Progenitor cell of endocrine pancreas (in vitro differentiated cells): ENCODE data around the gene VSTM2B. TPM values are rescaled to one million over a fixed set of nuclear protein-coding genes. Genes with fewer than 3 reads are reported as not detected.

Experiments used
- DNase-seq: peaks from one replicate; pipeline ENCODE4 v3.0.0; 2021; ENCODE audit warnings: low spot score; ENCODE audit not compliant: unreplicated experiment
- H3K27ac Mint-ChIP-seq: 2 replicates; pipeline ENCODE4 v1.8.0; 2021; ENCODE audit warnings: mild to moderate bottlenecking, moderate library complexity, mixed read lengths
- H3K27me3 Mint-ChIP-seq: 2 replicates; pipeline ENCODE4 v1.8.0; 2021; ENCODE audit warnings: mixed read lengths
- H3K36me3 Mint-ChIP-seq: 2 replicates; pipeline ENCODE4 v1.8.0; 2022; ENCODE audit warnings: mixed read lengths; ENCODE audit not compliant: insufficient read depth
- H3K4me1 Mint-ChIP-seq: 2 replicates; pipeline ENCODE4 v1.8.0; 2021; ENCODE audit warnings: low read depth, mixed read lengths
- H3K4me3 Mint-ChIP-seq: 2 replicates; pipeline ENCODE4 v1.8.0; 2021; ENCODE audit warnings: low read depth, mild to moderate bottlenecking, moderate library complexity, mixed read lengths
- H3K9me3 Mint-ChIP-seq: 2 replicates; pipeline ENCODE4 v1.8.0; 2021; ENCODE audit warnings: low read depth, mixed read lengths
- CTCF ChIP-seq: fragments of 200-600 bp; sonication (generic); IDR thresholded peaks from one replicate; pipeline ENCODE4 v1.5.0; 2021; ENCODE audit warnings: antibody characterized with exemption, mild to moderate bottlenecking; ENCODE audit not compliant: unreplicated experiment
- total RNA-seq: library from RNA; stranded (reverse); gene quantifications from 2 replicates; pipeline ENCODE4 v1.2.1, GENCODE V29; 2021

The VSTM2B gene
- total RNA-seq, 1 donor from 2014 or later: not detected

GRCh38 chr19:29576761-29577648 lies 51.2 kb downstream of the VSTM2B start:
- Mint-ChIP-seq H3K4me1 (no peaks in the 10 kb centered on the region), H3K27ac (no peak overlapping the region), H3K4me3 (no peak overlapping the region), H3K36me3 (no peaks in the 10 kb centered on the region), H3K9me3 (no peaks in the 10 kb centered on the region), H3K27me3 (peaks cover 73% of the 10 kb centered on the region)
- no peak for DNase-seq
- TF ChIP-seq CTCF: no peak

- DNase-seq: no peak
- Mint-ChIP-seq H3K27me3 (peaks cover 70% of the 10 kb centered on the region), H3K4me1 (no peaks in the 10 kb centered on the region), H3K4me3 (no peak overlapping the region), H3K27ac (no peak overlapping the region), H3K36me3 (no peaks in the 10 kb centered on the region), H3K9me3 (no peaks in the 10 kb centered on the region)
- TF ChIP-seq CTCF: no peak
Observed at GRCh38 chr19:29577649-29577963, 51.8 kb downstream of the VSTM2B start.

DNA sequence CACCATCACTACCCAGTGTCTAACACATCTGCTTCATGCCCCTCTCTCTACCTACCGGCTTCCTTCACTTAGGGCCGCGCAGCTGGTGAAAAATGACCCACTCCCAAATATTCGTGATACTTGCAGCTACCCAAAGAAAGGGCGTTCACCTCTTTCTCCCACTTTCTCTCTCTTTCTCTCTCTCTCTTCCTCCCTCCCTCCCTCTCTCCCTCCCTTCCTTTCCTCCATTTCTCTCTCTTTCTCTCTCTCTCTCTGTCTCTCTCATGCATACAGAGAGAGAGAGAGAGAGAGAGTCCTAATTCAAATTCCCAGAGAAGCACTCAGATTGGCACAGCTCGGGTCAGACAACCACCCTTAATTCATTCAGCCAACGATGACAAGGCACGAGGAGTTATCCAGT lies 52.6 kb downstream of the VSTM2B start:
- no peaks in the 10 kb centered on the region for H3K4me1 Mint-ChIP-seq

DNA sequence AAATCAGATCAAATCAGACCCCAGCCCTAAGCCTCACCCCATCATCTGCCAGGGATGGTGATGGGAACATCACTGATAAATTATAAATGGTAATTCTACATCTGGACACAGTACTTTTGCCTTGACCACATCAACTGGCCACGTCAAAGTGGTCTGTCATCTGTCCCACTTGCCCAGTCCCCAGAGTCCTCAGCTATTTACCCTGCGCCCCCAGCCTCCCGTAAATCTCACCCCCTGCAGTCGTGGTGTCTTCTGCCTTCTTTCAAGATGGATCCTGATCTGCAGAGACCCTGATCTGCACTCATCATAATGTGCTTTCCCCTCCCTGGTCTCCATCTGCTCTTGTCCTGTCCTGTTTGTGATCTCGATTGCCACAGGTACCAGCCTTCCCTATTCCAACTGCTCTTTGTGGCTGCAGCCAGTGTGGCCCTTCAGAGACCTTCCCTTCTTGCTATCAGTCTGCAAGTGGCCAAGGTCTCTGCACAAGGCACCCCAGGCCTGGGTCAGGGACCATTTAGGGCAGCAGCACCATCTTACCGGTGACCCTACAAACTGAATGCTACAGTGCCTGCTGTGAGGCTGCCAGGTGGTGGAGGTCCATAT lies 53.6 kb downstream of the VSTM2B start:
- Mint-ChIP-seq H3K27me3 (peaks cover 71% of the 10 kb centered on the region), H3K27ac (no peak overlapping the region), H3K9me3 (no peaks in the 10 kb centered on the region), H3K4me3 (no peak overlapping the region), H3K4me1 (no peaks in the 10 kb centered on the region), H3K36me3 (no peaks in the 10 kb centered on the region)
- no peak for DNase-seq
- no peak for TF ChIP-seq CTCF

More for the DNA sequence above, 52.6 kb downstream of the VSTM2B start:
- TF ChIP-seq CTCF: no peak
- no peak for DNase-seq
- Mint-ChIP-seq H3K27me3 (peaks cover 69% of the 10 kb centered on the region), H3K9me3 (no peaks in the 10 kb centered on the region), H3K36me3 (no peaks in the 10 kb centered on the region), H3K4me3 (no peak overlapping the region), H3K27ac (no peak overlapping the region)

DNA sequence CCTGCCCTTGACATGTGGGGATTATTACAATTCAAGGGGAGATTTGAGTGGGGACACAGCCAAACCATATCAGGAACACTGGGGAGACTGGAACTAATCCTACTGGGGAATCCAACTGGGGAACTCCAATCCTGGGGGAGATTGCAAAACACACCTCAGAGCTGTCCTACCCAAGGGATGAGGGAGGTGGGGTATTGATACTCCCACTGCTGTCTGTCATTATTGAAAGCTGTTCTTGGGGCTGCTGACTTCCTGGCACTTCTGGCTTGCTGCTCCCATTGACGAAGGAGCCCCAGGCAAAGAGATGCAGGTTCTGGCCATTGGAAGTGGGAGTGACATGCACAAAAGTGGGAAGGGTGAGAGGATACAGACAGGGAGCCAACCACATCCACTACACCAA lies 55.6 kb downstream of the VSTM2B start:
- H3K27me3 Mint-ChIP-seq: peaks cover 66% of the 10 kb centered on the region
- H3K36me3 Mint-ChIP-seq: no peaks in the 10 kb centered on the region
- DNase-seq: no peak
- TF ChIP-seq CTCF: no peak
- H3K27ac Mint-ChIP-seq: no peak overlapping the region
- no peak overlapping the region for H3K4me3 Mint-ChIP-seq
- no peaks in the 10 kb centered on the region for H3K4me1 Mint-ChIP-seq
- no peaks in the 10 kb centered on the region for H3K9me3 Mint-ChIP-seq
